Pancreas (tissue), 10 donors: ENCODE measurements around the gene ACADVL. TPM values are rescaled to one million over a fixed set of nuclear protein-coding genes. Genes with fewer than 3 reads are reported as not detected.
A peak's percentile ranks its signal among the peaks of the same experiment; 100 is the strongest.

Experiments used
- ATAC-seq, 4 donors: fragments of 200-7000 bp; cut with Tn5 transposase; one replicate each; pipeline versions ENCODE4 v1.8.0 to v1.9.1; 2020; ENCODE audit warnings: mild to moderate bottlenecking in 4 of 4, moderate library complexity in 4 of 4
- DNase-seq, 6 donors: peaks; one replicate each; pipeline ENCODE4 v3.0.0-alpha.2; 2020
- FAIRE-seq: peaks from 2 replicates; lab custom pipeline; 2012; peaks lifted over from hg19 to GRCh38; lab: Jason Lieb, UNC
- H3K27ac ChIP-seq, 4 donors: fragments of 200-600 bp; sonication (generic); 1 replicate in 3 of 4; 2 replicates in 1 of 4; pipeline versions ENCODE4 v1.5.0 to v1.8.0; 2020
- H3K27me3 ChIP-seq, 4 donors: fragments of 200-600 bp; one replicate each; pipeline ENCODE4 v1.8.0; 2021
- H3K36me3 ChIP-seq, 3 donors: fragments of 200-600 bp; sonication (generic) in 1 of 3; one replicate each; pipeline versions ENCODE4 v1.5.0 to v1.8.0; 2020 to 2021
- H3K4me1 ChIP-seq, 3 donors: fragments of 200-600 bp; one replicate each; pipeline ENCODE4 v1.8.0; 2021
- H3K4me3 ChIP-seq, 4 donors: fragments of 200-600 bp; sonication (generic) in 2 of 4; one replicate each; pipeline versions ENCODE4 v1.5.0 to v1.8.0; 2020 to 2021
- H3K9me3 ChIP-seq, 4 donors: fragments of 200-600 bp; one replicate each; pipeline ENCODE4 v1.8.0; 2021
- WGBS, 2 donors: extraction: QIAGEN DNeasy Blood & Tissue Kit; methylation state at CpG; one replicate each; pipeline ENCODE4 v1.1.7; 2013; 5-methylcytosine and 5-hydroxymethylcytosine counted together
- intact Hi-C, 3 donors: fragments of 100-400 bp; cut with DNase I; formaldehyde crosslinking; loops; one replicate each; pipeline versions ENCODE4 v1.11.1 to v1.14.2; 2022
- polyA plus RNA-seq, 2 donors: library from polyadenylated mRNA; stranded (reverse); fragments of 200-250 nt; gene quantifications; one replicate each; pipeline ENCODE4 v1.2.3, GENCODE V29; 2013
- total RNA-seq, 6 donors: library from RNA; stranded (reverse); fragmentation: NEBNext Ultra II Directional in 4 of 6; extraction: Animal tissue kit (Norgen Biotek cat#: 25700) in 4 of 6; gene quantifications; one replicate each; pipeline versions ENCODE4 v1.2.1 to v1.2.4, GENCODE V29; 2021 to 2023
- TF ChIP-seq, protein P1 (sequence below), 4 donors: fragments of 200-600 bp; sonication (generic) in 3 of 4; IDR thresholded peaks; one replicate each; pipeline versions ENCODE4 v1.5.0 to v1.8.0; 2021; ENCODE audit warnings: antibody characterized with exemption in 4 of 4
- donor health status: healthy with polysubstance abuse.
- donor health status: DM: no; HTN: no; CAD: no; lungs with moderate emphysema.
- donor health status: DM: no; HTN: no; CAD: no.
- donor health status: control.
- donor health status: control.
- donor health status: Bipolar disorder and iron deficiency.
- donor health status: DM: yes; HTN: yes; CAD: no.
- donor health status: DM: no; HTN: no; CAD: no.
- donor health status: DM: no; HTN: no; CAD: no.
- donor health status: DM: yes; HTN: yes; CAD: no.

The ACADVL gene
- total and polyA plus RNA-seq, 8 donors = 447 to 3,251 (median 629) TPM

DNA sequence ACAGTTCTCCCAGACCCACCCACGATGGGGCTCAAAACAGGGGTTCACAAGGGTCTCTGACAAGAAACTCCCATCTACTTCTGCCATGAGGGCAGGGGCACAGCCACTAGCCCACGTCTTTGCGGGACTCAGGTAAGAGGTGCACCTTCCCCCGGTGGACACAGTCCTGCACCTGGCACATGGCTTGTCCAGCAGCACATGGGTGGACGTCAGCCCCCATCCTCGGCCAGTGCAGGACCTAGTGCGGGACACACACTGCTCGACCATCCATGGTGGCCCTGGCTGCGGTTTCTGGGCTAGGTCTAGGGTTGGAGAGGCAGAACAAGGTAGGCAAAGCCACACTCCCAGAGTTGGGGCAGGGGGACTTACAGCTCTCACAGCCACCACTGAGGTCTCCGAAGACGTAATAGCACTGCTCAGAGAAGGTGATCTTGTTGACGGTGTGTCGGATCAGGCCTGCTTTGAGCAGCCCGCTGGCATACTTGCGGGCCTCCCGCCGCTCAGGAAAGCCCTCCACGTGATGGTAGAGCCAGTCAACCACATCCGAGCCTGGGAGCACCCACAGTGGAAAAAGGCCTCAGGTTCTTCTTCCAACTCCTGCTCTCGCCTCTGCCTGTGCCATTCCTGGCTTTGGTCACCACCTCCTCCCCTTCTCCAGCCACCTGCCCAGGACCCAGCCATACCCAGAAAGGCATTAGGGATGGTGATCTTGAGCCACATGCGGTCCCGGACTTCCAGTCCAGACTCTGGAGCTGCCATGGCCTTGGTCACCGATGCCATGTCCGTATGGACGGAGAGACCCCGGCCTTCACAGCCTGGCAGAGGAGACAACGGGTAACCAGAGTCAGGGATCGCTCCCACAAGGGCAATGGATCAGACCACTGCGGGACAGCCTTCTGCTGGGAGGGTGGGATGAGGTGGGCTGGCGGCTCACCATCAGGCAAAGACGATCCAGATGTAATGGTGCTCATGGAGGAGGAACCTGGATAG, 7.3 kb downstream of the ACADVL start:
- TF ChIP-seq, protein P1, sequence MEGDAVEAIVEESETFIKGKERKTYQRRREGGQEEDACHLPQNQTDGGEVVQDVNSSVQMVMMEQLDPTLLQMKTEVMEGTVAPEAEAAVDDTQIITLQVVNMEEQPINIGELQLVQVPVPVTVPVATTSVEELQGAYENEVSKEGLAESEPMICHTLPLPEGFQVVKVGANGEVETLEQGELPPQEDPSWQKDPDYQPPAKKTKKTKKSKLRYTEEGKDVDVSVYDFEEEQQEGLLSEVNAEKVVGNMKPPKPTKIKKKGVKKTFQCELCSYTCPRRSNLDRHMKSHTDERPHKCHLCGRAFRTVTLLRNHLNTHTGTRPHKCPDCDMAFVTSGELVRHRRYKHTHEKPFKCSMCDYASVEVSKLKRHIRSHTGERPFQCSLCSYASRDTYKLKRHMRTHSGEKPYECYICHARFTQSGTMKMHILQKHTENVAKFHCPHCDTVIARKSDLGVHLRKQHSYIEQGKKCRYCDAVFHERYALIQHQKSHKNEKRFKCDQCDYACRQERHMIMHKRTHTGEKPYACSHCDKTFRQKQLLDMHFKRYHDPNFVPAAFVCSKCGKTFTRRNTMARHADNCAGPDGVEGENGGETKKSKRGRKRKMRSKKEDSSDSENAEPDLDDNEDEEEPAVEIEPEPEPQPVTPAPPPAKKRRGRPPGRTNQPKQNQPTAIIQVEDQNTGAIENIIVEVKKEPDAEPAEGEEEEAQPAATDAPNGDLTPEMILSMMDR (IDR thresholded peaks at IDR 0.05) = no peak
- Histone ChIP-seq H3K4me3 (no peak overlapping the region), H3K36me3 (peaks cover 11 to 60% (median 24%) of the 10 kb centered on the region in 3 donors), H3K27ac (no peak overlapping the region), H3K9me3 (no peaks in the 10 kb centered on the region), H3K4me1 (peaks cover under 1 to 7% (median 4%) of the 10 kb centered on the region in 3 donors), H3K27me3 (no peaks in the 10 kb centered on the region)
- WGBS, 2 donors = 87 to 90% methylated on average over 31 of the region's 31 CpGs
- intact Hi-C loops = no loop called here
- peak in 1 of 6 donors; percentile 76 for DNase-seq
- ATAC-seq = no peak
- no peak for FAIRE-seq

DNA sequence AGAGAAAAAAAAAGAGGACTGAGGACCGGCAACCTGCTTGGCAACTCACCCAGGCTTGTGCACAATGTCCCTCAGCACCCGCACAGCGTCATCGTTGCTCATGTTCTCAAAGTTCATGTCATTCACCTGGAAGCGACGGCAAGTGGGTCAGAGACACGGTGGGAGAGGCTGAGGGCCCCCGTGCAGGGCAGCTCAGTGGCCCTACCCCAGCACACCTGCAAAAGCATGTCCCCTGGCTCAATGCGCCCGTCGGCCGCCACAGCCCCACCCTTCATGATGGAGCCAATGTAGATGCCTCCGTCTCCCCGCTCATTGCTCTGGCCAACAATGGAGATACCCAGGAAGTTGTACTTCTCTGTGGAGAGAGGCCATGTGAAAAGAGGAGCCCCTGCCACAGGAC, 9.2 kb downstream of the ACADVL start:
- Histone ChIP-seq H3K27me3 (no peaks in the 10 kb centered on the region), H3K36me3 (peaks cover 0 to 41% (median 9%) of the 10 kb centered on the region in 3 donors), H3K9me3 (no peaks in the 10 kb centered on the region), H3K4me1 (peaks cover 0 to 16% (median 0%) of the 10 kb centered on the region in 3 donors), H3K4me3 (no peak overlapping the region), H3K27ac (no peak overlapping the region)
- intact Hi-C loops = no loop called here
- DNase-seq = no peak
- 89 to 90% methylated on average over 14 of the region's 14 CpGs for WGBS, 2 donors
- no peak for ATAC-seq
- TF ChIP-seq, protein P1 (IDR thresholded peaks at IDR 0.05) = no peak
- no peak for FAIRE-seq

DNA sequence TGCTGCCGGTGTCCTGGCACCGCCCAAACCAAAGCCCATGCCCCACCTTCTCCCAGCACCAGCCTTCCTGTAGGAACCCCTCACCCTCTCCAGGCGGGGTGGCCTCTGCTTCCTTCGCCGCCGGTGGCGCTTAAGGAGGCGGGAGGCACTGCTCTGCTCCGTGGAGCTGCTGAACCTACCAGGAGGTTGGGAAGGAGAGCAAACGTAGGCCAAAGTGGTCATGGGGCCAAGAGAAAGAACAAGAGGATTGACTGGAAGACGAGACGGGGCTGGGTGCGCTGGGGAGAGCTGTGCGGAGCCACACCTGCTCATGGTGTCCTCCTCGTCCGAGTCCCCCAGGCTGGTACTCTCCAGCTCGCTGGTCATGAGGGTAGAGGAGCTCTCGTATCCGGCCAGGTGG, 9.8 kb downstream of the ACADVL start:
- ATAC-seq = no peak
- Histone ChIP-seq H3K27ac (no peak overlapping the region), H3K4me3 (no peak overlapping the region), H3K9me3 (no peaks in the 10 kb centered on the region), H3K36me3 (peaks cover 0 to 37% (median 9%) of the 10 kb centered on the region in 3 donors), H3K27me3 (no peaks in the 10 kb centered on the region), H3K4me1 (peaks cover 0 to 16% (median 0%) of the 10 kb centered on the region in 3 donors)
- no peak for FAIRE-seq
- WGBS, 2 donors = 95 to 96% methylated on average over 13 to 19 of the region's 19 CpGs
- intact Hi-C loops = no loop called here
- no peak for DNase-seq
- TF ChIP-seq, protein P1 (IDR thresholded peaks at IDR 0.05) = no peak

DNA sequence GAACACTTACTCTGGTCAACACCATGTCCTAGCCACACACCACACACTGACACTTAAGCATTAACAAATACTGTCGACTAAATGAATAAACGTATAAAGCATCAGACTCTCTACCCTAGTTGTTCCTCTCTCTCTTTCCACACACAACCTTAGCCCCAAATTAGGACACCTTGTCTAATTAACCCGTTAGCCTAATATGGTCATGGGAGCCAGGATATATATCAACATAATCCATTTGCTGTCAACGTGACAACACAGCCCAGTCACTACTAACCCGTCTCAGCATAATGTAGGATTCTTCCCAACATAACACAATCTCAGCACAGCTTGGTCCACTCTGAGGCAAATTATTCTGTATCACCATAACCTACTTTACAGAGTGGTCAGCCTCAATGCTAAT, 12.4 kb downstream of the ACADVL start:
- no peak overlapping the region for H3K27ac ChIP-seq
- H3K27me3 ChIP-seq = no peaks in the 10 kb centered on the region
- peaks cover 3 to 34% (median 3%) of the 10 kb centered on the region in 3 donors for H3K4me1 ChIP-seq
- intact Hi-C loops = no loop called here
- H3K4me3 ChIP-seq = no peak overlapping the region
- H3K9me3 ChIP-seq = no peaks in the 10 kb centered on the region
- WGBS, 2 donors = 84 to 88% methylated on average over 5 of the region's 5 CpGs
- TF ChIP-seq, protein P1 (IDR thresholded peaks at IDR 0.05) = no peak
- ATAC-seq (no peak), DNase-seq (no peak), FAIRE-seq (no peak)
- peaks cover 0 to 20% (median 9%) of the 10 kb centered on the region in 3 donors for H3K36me3 ChIP-seq
